Measurements from ENCODE around the gene CCDC106.

The CCDC106 gene

DNA sequence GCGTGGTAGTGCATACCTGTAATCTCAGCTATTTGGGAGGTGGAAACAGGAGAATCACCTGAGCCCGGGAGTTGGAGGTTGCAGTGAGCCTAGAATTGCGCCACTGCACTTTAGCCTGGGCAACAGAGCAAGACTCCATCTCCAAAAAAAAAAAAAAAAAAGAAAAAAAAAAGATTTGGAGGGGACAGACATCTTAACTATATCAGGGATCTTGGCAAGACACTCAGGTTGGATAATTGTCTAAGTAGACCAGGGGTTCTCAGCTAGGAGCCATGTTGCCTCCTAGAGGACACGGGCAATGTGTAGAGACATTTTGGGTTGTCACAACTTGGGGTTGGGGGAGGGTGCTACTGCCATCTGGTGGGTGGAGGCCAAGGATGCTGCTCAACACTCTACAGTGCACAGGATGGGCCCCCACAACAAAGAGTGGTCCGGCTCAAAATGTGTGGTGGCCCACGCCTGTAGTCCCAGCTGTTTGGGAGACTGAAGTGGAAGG lies 9.1 kb upstream of the CCDC106 start:
- no peak for ATAC-seq
- H3K4me3 Mint-ChIP-seq = peak overlapping the region; percentile 60
- peak; percentile 72 for DNase-seq
- peaks cover 47% of the 10 kb centered on the region for H3K36me3 Mint-ChIP-seq (ENCODE audit: low read depth)
- peaks cover 71% of the 10 kb centered on the region for H3K4me1 Mint-ChIP-seq
- H3K27ac Mint-ChIP-seq = peak overlapping the region; percentile 94
- no peaks in the 10 kb centered on the region for H3K9me3 Mint-ChIP-seq
- peaks cover 2% of the 10 kb centered on the region for H3K27me3 Mint-ChIP-seq

DNA sequence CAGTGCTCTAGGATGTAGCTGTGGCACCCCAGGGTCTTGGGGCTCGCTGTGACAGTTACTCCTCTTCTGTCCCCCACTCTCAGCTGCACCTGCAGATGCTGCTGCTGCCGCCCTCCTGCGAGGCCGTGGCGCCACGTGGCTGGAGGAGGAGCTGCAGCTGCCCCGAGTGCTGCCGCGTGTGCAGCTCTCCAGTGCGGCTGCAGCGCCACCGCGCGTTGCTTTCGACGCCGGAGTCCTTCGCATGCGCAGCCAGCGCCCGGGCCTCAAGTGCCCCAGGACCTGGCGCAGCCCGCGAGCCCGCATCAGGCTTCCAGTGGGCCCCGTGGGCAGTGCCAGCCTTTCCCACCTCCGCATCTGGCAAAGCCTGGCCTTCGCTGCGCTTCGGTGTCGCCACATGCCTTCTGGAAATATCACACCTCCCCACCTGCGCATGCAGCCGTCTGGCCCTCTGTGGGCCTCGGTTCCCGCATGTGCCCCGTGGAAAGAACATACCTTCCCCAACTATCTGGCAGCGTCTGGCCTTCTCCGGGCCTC lies 7.9 kb upstream of the CCDC106 start:
- H3K4me1 Mint-ChIP-seq = peaks cover 74% of the 10 kb centered on the region
- peak; percentile 7 for ATAC-seq
- H3K9me3 Mint-ChIP-seq = no peaks in the 10 kb centered on the region
- peaks cover 2% of the 10 kb centered on the region for H3K27me3 Mint-ChIP-seq
- H3K36me3 Mint-ChIP-seq (ENCODE audit: low read depth) = peaks cover 50% of the 10 kb centered on the region
- peak overlapping the region; percentile 94 for H3K27ac Mint-ChIP-seq
- peak; percentile 73 for DNase-seq
- peak overlapping the region; percentile 82 for H3K4me3 Mint-ChIP-seq

DNA sequence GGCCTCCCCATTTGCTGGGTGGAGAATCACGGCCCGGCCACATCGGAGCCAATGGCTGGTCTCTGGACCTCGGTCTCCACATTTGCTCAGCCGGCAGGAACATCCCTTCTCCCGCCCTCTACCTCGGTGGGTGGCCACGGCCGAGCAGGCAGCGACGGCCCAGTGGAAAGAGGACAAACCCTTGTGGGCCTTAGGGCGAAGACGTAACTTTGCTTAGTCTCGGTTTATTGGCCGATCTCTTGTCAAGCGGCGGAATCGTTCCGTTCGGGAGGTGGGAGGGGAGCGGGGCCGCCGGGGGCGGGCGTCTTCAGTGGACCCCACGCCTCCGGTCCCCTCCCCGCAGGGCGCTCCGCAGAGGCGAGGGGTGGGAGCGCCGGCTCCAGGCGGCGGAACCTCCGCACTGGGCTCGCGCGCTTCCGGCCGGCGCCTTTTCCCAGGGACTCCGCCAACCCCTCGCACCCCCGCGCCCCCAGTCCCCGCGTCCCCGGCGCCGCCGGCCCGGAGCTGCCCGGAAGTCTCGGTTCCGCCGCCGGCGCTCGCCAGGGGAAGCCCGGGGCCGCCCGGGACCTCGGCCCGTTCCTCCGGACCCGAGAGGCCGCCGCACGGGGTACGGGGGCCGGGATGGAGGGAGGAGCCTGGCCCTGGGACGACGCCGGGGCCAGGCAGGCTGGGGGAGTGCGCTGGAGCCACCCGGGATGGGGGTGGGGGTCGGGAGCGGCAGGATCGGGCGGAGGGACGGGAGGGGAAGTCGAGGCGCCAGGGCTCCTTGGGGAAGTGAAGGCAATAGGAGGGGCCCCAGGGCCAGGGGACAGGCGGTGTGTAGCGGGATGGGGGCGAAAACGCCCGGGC lies 7.2 kb upstream of the CCDC106 start, which contains the start of gene ZNF580:
TSS of gene ZNF580 (plus strand) at position 426 of the 849 bp plus-strand sequence. CDS start 1,507 bp downstream, outside the sequence.
- Mint-ChIP-seq H3K4me3 (peak within 1 kb of the TSS; percentile 94), H3K27me3 (peaks cover 2% of the 10 kb centered on the region), H3K4me1 (peaks cover 75% of the 10 kb centered on the region), H3K9me3 (no peaks in the 10 kb centered on the region), H3K27ac (peak within 1 kb of the TSS; percentile 94), H3K36me3 (ENCODE audit: low read depth) (peaks cover 52% of the 10 kb centered on the region)
- ATAC-seq (peak; percentile 37), DNase-seq (peak; percentile 80)

DNA sequence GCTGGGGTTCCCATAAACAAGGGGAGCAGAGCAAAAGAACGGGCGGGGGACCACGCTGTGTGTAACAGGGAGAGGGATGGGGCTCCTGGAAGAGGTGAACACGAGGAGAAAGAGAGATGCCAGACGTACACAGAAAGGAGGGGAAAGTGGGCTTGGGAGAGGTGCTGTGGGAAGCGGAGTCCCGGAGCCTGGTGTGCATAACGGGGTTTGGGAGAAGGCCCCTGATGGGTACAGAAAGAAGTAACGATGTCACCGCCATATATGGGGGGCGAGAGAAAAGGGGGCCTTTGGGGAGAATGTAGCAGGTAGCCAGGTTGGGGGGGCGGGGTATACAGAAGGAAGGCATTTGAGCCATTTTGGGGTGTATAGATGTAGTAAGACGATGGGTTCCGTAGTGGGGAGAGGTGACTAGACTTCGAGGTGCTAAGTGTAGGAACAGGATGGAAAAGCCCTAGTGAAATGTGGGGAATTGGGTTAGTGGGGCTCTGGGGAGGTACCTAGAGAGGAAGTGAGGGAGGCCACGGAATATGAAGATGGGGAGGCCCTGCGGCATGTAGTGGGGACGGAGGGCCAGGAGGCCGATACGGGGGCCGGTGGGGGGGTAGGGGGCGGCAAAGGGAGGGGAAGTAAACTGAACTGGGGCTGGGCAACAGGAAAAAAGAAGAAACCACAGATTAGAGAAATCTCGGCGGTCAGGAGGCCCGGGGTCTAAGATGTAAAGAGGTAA lies 6.4 kb upstream of the CCDC106 start:
- Mint-ChIP-seq H3K36me3 (ENCODE audit: low read depth) (peaks cover 53% of the 10 kb centered on the region), H3K27me3 (peaks cover 2% of the 10 kb centered on the region), H3K4me1 (peaks cover 70% of the 10 kb centered on the region), H3K27ac (peak overlapping the region; percentile 93), H3K9me3 (no peaks in the 10 kb centered on the region), H3K4me3 (peak overlapping the region; percentile 94)
- ATAC-seq (peak; percentile 1), DNase-seq (no peak)

DNA sequence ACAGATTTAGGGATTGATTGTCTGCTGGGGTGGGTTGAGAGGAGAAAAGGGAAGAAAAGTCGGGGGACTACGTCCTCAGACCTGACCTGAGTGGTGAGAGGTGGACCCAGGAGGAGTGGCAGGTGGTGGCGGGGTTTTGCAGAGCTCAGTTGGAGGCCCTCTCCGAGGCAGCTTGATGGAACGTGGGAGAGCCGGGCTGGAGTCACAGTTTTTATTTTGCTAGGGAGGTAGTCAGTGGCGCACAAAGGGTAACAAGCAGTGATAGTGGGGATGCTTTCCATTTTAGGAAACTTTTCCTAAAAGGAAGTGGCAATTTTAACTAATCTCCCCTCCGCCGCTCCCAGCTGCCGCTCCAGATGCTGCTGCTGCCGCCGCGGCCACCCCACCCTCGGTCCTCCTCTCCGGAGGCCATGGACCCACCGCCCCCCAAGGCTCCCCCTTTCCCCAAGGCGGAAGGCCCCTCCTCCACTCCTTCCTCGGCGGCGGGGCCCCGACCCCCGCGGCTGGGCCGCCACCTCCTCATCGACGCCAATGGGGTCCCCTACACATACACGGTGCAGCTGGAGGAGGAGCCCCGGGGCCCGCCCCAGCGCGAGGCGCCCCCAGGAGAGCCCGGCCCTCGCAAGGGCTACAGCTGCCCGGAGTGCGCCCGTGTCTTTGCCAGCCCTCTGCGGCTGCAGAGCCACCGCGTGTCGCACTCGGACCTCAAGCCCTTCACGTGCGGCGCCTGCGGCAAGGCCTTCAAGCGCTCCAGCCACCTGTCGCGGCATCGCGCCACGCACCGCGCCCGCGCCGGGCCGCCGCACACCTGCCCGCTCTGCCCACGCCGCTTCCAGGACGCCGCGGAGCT lies 5.6 kb upstream of the CCDC106 start:
- ATAC-seq (peak; percentile 18), DNase-seq (peak; percentile 54)
- peaks cover 2% of the 10 kb centered on the region for H3K27me3 Mint-ChIP-seq
- peaks cover 70% of the 10 kb centered on the region for H3K4me1 Mint-ChIP-seq
- peaks cover 60% of the 10 kb centered on the region for H3K36me3 Mint-ChIP-seq (ENCODE audit: low read depth)
- H3K4me3 Mint-ChIP-seq = peak overlapping the region; percentile 94
- H3K9me3 Mint-ChIP-seq = no peaks in the 10 kb centered on the region
- H3K27ac Mint-ChIP-seq = peak overlapping the region; percentile 99

DNA sequence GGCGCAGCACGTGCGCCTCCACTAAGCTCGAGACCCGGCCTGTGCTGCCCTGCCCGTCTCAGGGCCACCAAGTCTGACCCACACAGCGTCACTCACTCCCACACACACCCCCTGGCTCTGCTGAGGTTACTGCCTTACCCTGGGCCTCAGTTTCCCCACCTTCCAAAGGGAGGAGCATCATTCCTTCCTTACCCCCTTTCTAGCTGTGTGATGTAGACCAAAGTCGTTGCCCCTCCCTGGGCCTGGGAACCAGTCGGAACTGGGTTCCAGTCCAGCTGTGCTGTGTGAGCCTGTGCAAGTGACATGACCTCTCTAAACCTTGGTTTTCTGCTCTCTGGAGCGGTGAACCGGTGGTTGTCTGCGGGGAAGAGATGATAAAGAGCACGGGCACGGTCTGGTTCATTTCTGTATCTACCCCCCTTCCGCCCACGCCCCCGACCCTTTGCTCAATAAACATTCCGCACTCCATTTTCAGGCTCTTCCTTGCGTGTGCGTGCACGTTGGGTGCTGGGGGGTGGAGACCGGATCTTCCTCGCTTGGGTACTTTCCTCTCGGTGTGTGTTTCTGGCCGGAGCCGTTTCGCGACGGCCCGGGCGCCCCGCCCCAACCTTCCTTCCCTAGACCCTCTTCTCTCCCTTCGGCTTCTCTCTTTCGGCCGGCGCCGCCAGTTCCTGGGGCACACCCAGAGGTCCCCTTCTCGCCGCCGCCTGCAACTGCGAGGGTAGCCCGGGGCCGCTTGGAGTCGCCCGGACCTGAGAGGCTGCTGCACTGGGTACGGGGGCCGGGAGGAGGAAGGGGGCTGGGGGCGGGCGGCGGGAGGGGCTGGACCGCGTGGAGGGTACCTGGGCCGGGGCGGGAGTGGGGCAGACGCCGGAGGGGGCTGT lies 4.8 kb upstream of the CCDC106 start, which contains the start of gene ZNF581:
TSS of gene ZNF581 (plus strand) at position 647 of the 884 bp plus-strand sequence. CDS start 923 bp downstream, outside the sequence.
- DNase-seq = peak; percentile 84
- Mint-ChIP-seq H3K4me1 (peaks cover 66% of the 10 kb centered on the region), H3K27me3 (peaks cover 2% of the 10 kb centered on the region)

DNA sequence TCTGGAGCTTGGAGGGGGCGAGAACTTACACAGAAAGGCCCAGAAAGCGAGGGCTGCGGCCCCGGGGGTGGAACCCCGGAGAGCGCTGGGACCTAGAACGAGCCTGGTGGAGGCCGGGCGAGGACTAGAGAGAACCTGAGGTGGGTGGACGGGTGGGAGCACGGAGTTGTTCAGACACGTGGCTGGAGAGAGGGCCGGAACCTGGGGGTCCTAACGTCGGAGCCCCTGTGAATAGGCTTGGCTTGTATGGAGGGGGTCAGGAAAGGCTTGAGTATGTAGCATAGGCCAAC lies 4.2 kb upstream of the CCDC106 start:
- H3K9me3 Mint-ChIP-seq = no peaks in the 10 kb centered on the region
- H3K36me3 Mint-ChIP-seq (ENCODE audit: low read depth) = peaks cover 50% of the 10 kb centered on the region
- H3K4me1 Mint-ChIP-seq = peaks cover 65% of the 10 kb centered on the region
- ATAC-seq = no peak
- H3K27ac Mint-ChIP-seq = peak overlapping the region; percentile 99
- no peak for DNase-seq
- peak overlapping the region; percentile 94 for H3K4me3 Mint-ChIP-seq
- peaks cover 2% of the 10 kb centered on the region for H3K27me3 Mint-ChIP-seq

More for the DNA sequence above, 4.8 kb upstream of the CCDC106 start, which contains the start of gene ZNF581:
- peaks cover 53% of the 10 kb centered on the region for H3K36me3 Mint-ChIP-seq (ENCODE audit: low read depth)
- H3K27ac Mint-ChIP-seq = peak within 1 kb of the TSS; percentile 99
- peak within 1 kb of the TSS; percentile 94 for H3K4me3 Mint-ChIP-seq
- H3K9me3 Mint-ChIP-seq = no peaks in the 10 kb centered on the region
- peak; percentile 47 for ATAC-seq

DNA sequence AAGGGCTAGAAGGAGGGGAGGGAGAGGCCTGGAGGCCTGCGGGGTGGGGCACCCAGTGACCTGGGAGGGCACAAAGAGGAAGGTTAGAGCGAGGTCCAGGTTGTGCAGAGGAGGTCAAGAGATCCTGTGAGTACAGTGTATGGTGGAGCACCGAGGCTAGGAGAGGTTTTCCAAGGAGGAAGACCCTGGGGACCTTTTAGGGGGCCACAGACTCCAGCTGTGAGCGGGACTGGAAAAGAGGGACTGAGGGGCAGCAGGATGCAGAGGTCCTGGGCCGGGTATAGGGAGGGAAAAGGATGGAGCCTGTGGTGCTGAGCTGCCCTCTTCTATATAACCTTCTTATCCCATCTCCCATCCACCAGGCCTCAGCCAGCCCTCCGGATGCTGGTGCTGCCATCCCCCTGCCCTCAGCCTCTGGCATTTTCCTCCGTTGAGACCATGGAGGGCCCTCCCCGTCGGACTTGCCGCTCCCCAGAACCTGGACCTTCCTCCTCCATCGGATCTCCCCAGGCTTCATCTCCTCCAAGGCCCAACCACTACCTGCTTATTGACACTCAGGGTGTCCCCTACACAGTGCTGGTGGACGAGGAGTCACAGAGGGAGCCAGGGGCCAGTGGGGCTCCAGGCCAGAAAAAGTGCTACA lies 3.7 kb upstream of the CCDC106 start:
- Mint-ChIP-seq H3K27me3 (peaks cover 2% of the 10 kb centered on the region), H3K27ac (peak overlapping the region; percentile 99), H3K4me1 (peaks cover 65% of the 10 kb centered on the region), H3K4me3 (peak overlapping the region; percentile 94), H3K9me3 (no peaks in the 10 kb centered on the region), H3K36me3 (ENCODE audit: low read depth) (peaks cover 45% of the 10 kb centered on the region)
- DNase-seq = no peak
- no peak for ATAC-seq

DNA sequence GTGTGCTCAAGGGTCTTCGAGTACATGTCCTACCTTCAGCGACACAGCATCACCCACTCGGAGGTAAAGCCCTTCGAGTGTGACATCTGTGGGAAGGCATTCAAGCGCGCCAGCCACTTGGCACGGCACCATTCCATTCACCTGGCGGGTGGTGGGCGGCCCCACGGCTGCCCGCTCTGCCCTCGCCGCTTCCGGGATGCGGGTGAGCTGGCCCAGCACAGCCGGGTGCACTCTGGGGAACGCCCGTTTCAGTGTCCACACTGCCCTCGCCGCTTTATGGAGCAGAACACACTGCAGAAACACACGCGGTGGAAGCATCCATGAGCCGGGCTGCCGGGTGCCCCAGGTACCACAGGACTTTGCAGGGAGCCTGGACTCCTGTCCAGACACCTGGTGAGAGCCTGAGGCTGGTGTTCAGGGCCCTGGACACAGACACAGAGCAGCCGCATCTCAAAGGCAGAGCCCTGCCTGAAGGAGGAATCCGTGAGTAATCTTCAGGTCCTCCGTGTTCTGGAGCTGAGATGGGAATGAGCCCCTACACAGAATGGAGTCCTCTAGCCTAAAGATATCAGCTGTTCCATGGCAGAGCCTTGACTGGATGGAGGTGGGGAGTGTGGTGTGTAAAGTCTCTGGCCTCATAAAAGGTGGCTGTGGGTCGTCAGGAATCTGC lies 3.0 kb upstream of the CCDC106 start:
- peak overlapping the region; percentile 99 for H3K27ac Mint-ChIP-seq

DNA sequence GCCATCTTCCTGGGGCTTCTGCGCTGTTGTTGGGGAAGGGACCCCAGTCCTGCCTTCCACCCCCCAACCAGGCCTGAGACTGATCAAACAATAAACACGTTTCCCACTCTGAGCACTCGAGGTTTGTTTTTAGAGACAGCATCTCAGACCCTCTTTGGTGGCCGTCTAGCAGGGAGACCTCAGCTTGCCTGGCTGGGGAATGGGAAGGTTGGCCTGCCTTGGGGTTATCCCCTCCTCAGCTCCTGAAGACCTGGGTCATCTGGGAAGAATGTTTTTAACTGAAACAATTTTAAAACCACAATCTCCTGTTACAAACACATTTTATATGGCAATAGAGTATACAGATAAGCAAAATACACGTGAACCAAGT lies 2.5 kb upstream of the CCDC106 start:
- Mint-ChIP-seq H3K36me3 (ENCODE audit: low read depth) (peaks cover 38% of the 10 kb centered on the region), H3K27me3 (peaks cover 2% of the 10 kb centered on the region), H3K9me3 (no peaks in the 10 kb centered on the region), H3K4me1 (peaks cover 65% of the 10 kb centered on the region), H3K4me3 (peak overlapping the region; percentile 94), H3K27ac (peak overlapping the region; percentile 72)
- DNase-seq (no peak), ATAC-seq (no peak)

More for the DNA sequence above, 3.0 kb upstream of the CCDC106 start:
- H3K4me3 Mint-ChIP-seq = peak overlapping the region; percentile 94
- H3K27me3 Mint-ChIP-seq = peaks cover 2% of the 10 kb centered on the region
- peaks cover 65% of the 10 kb centered on the region for H3K4me1 Mint-ChIP-seq
- DNase-seq (no peak), ATAC-seq (no peak)
- peaks cover 41% of the 10 kb centered on the region for H3K36me3 Mint-ChIP-seq (ENCODE audit: low read depth)
- no peaks in the 10 kb centered on the region for H3K9me3 Mint-ChIP-seq

DNA sequence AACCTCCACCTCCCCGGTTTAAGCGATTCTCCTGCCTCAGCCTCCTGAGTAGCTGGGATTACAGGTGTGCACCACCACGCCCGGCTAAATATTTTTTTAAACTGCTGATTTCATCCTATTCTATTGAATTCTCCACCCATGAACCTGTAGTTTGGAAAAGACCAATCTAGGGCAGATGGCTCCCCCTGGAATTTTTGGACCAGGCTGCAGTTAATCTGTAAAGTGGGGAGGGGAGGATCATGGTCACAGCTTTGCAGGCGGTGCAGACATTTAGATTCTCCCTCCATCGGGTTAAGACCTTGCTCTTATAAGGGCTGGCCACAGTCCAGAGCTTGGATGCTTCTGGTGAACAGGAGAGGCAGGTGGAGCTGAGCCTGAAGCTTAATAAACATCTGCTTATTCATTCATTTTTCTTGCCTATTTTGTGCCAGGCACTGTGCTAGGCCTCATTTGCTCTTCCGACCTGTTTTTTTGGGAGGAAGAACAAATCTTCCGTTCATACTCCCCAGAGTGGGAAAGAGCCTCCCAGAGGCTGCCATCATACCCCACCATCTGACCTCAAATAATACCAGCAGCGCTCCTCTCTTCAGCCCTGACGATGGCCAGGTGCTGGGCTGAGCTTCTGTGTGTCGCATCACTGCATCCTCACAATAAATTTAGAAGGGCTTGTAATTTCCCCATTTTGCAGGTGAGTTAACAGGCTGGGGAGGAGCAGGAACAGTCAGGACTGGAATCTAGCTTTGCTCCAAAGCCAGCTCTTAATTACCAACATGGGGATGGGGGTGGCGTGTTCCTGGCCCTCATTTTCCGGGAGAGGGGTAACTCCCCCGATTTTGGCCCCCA lies 902 bp upstream of the CCDC106 start:
- DNase-seq = no peak
- H3K27me3 Mint-ChIP-seq = peaks cover 2% of the 10 kb centered on the region

More for the DNA sequence above, 902 bp upstream of the CCDC106 start:
- Mint-ChIP-seq H3K4me1 (peaks cover 65% of the 10 kb centered on the region), H3K27ac (peak overlapping the region; percentile 71), H3K36me3 (ENCODE audit: low read depth) (peaks cover 33% of the 10 kb centered on the region), H3K4me3 (peak overlapping the region; percentile 81), H3K9me3 (no peaks in the 10 kb centered on the region)
- no peak for ATAC-seq

Data from activated naive CD8-positive, alpha-beta T cell treated with anti-CD3 and anti-CD28 coated beads, Interleukin-2, amount 50 U/mL, for 24 hours (primary cell).